ENCODE data around the gene CFAP299.

DNA sequence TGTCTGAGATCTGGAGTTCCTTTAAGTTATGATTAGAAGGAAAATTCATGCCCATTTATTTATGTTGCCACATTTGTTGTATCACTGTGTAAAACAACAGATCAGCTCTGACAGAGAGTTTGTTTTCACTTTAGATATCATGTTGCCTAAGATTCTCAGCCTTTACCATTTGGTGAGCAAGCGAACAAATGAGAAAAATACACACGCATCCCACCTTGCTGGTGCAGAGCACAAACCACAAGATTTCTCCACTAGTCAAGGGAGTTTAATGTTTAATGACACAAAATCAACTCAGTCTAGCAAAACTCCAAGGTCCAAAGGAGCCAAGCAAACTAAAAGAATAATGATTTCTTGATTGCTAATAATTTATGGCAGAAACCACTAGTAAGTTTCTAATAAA lies 41.3 kb upstream of the CFAP299 start:
- no peak for TF ChIP-seq POLR2A (IDR thresholded peaks at IDR 0.05; ENCODE audit: low read depth, low read length)
- TF ChIP-seq, protein P1, sequence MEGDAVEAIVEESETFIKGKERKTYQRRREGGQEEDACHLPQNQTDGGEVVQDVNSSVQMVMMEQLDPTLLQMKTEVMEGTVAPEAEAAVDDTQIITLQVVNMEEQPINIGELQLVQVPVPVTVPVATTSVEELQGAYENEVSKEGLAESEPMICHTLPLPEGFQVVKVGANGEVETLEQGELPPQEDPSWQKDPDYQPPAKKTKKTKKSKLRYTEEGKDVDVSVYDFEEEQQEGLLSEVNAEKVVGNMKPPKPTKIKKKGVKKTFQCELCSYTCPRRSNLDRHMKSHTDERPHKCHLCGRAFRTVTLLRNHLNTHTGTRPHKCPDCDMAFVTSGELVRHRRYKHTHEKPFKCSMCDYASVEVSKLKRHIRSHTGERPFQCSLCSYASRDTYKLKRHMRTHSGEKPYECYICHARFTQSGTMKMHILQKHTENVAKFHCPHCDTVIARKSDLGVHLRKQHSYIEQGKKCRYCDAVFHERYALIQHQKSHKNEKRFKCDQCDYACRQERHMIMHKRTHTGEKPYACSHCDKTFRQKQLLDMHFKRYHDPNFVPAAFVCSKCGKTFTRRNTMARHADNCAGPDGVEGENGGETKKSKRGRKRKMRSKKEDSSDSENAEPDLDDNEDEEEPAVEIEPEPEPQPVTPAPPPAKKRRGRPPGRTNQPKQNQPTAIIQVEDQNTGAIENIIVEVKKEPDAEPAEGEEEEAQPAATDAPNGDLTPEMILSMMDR (IDR thresholded peaks at IDR 0.05; ENCODE audit: extremely low read depth in 1 of 2, insufficient read depth in 1 of 2, low read depth in 1 of 2, low read length in 2 of 2) = no peak
- no peak for TF ChIP-seq POLR2AphosphoS5 (IDR thresholded peaks at IDR 0.05; ENCODE audit: insufficient read depth, low read depth, low read length)

Measured in endothelial cell of umbilical vein (primary cell).